Fibroblast of the conjunctiva (primary cell): ENCODE data around the gene CHURC1.
"Not testable (repeated sequence)": the region's sequence is repeated elsewhere in the genome, so short reads cannot be mapped to it uniquely, and the experiment has no call there.

Experiments
- DNase-seq: peaks from one replicate; pipeline ENCODE4 v3.0.0-alpha.2; 2010; ENCODE audit warnings: low read depth

Gene CHURC1

GRCh38 chr14:64910847-64911495, 3.3 kb upstream of the CHURC1 start:
- DNase-seq: peak; percentile 4

GRCh38 chr14:64912261-64912660, 2.0 kb upstream of the CHURC1 start:
- no peak for DNase-seq

GRCh38 chr14:64913477-64913876, 778 bp upstream of the CHURC1 start:
- not testable (repeated sequence) for DNase-seq

GRCh38 chr14:64915029-64915424, 772 bp downstream of the CHURC1 start:
- no peak for DNase-seq

- DNase-seq: no peak
These were observed 1.5 kb downstream of the CHURC1 start for GRCh38 chr14:64915797-64916196.

- DNase-seq: no peak
These were observed 4.0 kb downstream of the CHURC1 start for GRCh38 chr14:64918216-64918615.

- DNase-seq: no peak
These were observed 5.0 kb downstream of the CHURC1 start for GRCh38 chr14:64919215-64919614.

GRCh38 chr14:64919618-64920017, 5.4 kb downstream of the CHURC1 start:
- no peak for DNase-seq

GRCh38 chr14:64920465-64920864, 6.2 kb downstream of the CHURC1 start:
- DNase-seq: no peak

GRCh38 chr14:64923015-64923414, 8.8 kb downstream of the CHURC1 start:
- no peak for DNase-seq

- no peak for DNase-seq
These were observed 12.2 kb downstream of the CHURC1 start for GRCh38 chr14:64926398-64926995.

GRCh38 chr14:64927031-64927430, 12.8 kb downstream of the CHURC1 start:
- DNase-seq: no peak

GRCh38 chr14:64928239-64929013, 14.2 kb downstream of the CHURC1 start:
- DNase-seq: no peak

- no peak for DNase-seq
These were observed 14.7 kb downstream of the CHURC1 start for GRCh38 chr14:64929014-64929359.

GRCh38 chr14:64930085-64930843, 16.0 kb downstream of the CHURC1 start:
- DNase-seq: no peak

- DNase-seq: no peak
These were observed 16.9 kb downstream of the CHURC1 start for GRCh38 chr14:64931123-64931522.

- DNase-seq: no peak
These were observed 18.0 kb downstream of the CHURC1 start for GRCh38 chr14:64932231-64932630.

- no peak for DNase-seq
These were observed 20.2 kb downstream of the CHURC1 start for GRCh38 chr14:64934338-64934929.

- no peak for DNase-seq
These were observed 21.3 kb downstream of the CHURC1 start for GRCh38 chr14:64935508-64935907.

GRCh38 chr14:64937171-64937820, 23.0 kb downstream of the CHURC1 start:
- DNase-seq: no peak

- no peak for DNase-seq
These were observed 23.6 kb downstream of the CHURC1 start for GRCh38 chr14:64937821-64938193.
